Stimulated activated naive CD4-positive, alpha-beta T cell treated with Interleukin-2 at 50 U/mL for 16 hours (primary cell): ENCODE measurements around the gene ACAP2.

Source experiments
- DNase-seq: peaks from one replicate; lab custom pipeline; 2025; lab: John Stamatoyannopoulos, UW

Gene ACAP2

DNA sequence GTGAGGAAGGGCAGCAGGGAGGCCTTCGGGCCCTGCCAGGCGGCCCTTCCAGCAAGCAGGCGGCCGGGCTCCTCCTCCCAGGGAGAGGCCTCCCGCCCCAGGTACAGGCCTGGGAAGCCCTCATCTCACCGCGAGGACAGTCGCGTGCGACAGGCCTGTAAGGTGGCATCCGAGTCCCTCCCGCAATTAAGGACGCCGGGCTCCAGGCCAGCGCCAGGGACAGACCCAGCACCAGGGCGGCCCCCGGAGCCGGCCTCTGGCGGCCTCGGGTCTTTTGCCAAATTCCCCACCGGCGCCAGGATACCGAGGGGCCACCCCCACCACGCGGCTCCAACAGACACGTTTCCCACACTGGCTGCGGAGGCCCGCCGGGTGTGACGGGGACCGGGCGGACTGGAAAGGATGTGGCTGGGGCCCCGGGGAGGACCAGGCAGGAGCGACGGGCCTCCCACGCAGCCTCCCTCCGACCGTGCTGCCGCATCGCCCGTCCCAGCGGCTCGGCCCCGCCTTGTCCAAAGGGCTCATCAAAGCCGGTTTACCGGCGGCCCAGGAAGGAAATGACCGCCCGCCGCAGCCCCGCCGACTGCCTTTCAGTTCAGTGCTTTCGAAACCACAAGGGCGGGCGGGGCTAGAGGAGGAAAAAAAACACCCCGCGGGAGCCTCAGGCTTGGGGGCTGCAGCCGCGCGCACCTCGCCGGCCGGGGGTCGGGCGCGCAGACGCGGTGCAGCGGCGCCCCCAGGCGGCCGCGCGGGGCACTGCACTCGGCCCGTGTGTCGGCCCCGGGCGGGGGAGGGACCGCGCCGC lies 183.1 kb downstream of the ACAP2 start:
- peak; percentile 90 for DNase-seq

DNA sequence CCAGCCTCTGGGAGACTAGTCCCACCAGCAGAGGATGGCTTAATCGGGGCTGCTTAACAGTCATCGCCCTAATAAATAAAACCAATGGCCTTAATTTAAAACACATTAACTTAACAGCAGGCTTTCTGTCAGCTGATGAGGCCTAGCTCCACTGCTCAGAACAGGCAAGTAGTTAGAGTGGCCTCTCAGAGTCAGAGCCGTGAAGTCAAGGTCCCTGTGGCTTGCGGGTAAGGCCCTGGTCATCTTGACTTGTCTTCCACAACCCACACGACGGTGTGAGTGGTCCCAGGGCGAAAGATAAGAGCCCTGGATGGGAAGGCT lies 183.7 kb downstream of the ACAP2 start:
- DNase-seq, result no peak

DNA sequence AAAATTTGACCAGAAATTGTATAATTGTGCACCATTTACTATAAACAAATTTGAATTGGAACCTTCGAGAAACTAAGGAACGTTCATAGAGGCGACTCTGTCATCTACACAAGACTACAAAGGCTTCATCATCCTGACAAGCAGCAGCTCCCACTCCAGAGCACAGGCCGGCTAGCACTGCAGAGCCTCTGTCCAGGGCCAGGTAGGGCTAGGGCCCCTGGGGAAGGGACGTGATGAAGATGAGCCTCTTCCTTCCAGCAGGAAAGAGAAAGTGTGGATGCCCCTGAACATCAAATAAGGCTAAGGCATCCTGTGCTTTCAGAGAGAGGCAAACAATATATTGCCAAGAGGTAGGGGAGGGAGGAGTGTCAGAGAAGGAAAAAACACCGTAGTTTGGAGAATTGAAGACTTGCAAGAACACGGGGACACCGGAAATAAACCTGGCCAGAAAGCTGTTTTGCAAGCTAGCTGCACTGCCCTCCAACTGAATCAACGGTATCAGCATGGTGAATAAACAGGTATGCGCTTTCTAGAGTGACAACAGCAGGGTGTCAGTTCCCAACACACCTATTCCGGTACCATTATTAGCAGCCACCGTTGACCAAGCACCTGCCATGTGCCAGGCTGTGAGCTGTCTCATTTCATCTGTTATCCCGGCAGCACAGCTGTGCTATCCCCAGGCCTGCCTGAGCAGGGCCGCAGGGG lies 184.2 kb downstream of the ACAP2 start:
- no peak for DNase-seq

DNA sequence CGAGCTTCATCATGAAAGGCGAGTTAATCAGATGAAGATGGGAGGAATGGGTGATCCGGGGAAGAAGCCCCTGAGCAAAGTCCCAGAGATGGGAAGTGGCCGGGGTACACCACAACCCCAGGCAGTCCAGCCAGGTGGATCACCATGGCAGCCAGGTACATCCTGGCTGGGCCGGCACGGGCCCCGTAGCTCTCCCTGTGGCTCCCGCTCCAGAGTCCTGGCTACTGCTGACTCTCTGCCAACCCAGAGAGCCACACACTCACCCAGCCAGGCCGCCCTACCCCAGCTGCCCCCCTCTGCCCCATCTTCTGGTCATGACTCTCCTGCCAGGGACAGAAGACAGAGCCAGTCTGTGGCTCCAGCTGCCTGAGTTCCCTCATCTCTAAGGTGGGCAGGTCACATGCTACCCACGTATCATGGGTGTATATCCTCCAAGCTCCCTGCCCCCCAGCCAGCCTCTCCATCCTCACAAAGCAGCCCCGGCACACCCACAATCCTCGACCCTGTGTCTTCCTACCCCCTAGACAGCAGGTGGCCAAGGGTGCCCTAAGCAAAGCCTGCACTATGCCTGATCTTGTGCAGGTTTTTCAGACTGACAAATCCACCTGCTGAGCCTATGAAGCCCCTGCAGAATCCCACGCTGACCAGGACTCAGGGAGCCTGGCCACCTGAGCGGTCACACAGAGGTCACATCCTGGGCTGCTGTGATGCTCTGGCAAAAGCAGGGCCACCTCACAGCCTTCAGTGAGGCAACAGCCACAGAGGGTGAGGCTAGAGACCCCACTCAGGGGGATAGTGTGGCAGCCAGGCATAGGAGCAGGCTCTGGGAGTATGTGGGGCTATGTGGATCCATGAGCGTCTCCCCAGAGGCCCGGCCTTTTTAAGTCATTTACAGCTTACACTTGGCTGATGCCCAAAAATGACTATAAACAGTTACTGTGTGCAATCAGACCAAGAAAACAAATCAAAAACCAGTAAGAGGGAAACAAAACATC lies 185.1 kb downstream of the ACAP2 start:
- no peak for DNase-seq

DNA sequence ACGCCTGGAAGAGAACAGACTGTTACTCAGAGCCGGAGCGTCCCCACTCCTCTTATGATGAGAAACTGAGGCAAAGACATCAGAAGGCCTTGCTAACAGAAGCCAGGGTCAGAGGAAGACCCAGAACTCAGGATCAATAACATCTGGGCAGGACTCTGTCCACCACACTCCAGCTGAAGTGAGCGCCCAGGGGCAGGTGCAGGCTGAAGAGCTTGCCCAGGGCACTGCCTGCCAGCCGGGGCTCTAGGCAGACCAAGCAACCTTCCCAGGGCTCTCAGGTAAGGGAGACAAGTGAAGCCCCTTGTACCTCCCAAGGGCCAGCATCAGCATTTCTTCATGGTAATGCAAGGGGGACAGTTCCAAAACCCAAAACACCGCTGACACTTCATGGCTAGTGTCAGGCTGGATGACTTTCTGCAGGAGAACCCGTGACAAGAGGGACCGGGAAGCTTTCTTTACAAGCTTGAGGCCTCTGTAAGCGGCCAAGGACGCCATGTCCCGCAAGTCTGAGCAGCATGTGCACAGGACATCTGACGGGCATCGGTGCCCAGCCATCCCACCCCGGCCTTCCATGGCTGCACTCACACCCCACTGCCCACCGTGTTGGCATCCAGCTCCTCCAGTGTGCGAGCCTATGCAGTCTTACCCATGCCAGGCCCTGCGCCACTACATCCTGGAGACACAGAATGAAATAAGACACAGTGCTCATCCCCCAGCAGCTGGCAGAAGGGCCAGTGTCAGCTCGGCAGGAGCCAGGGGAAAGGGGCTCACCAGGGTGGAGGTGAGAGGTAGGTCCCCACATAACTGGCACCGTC lies 186.0 kb downstream of the ACAP2 start:
- DNase-seq, result no peak

DNA sequence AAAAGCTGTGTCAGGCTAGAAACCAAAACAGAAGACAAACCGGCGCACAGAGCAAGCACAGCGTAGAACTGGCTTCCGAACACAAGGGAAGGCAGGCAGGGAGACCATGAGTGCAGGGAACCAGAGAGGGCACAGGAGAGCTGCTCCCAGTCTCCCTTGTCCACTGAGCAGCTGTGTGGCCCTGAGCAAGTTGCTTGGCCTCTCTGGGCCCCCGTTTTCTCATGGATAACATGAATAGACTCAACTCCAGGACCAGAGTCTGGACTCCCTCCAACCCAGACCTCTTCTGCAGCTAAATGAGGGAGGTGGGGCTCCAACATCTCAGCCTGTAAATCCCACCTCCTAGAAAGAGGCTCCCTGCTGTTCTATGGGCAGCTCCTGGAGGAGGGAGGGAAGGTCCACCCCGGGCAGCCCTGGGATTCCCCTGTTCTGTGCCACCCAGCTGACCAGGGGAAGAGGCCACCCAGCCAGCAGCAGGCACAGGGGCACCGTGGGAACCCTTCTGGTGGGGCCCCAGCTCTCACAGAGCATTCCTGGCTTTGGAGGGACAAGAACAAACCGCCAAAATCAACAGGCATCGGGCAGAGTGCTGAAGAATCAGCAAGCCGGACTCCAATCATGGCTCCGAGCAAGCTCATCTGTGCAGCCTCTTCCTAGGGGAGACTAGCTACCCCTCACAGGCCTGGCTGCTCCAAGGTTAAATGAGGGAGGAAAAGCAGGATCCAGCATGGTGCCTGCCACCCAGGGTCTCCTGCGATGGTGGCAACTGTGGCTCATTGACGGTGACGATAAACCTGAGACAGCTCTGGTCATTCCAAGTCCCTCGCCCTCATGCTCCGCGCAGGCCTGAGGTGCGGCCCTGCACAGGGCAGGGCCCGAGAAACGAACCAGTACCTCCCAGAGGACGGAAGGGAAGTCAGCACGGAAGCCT lies 187.0 kb downstream of the ACAP2 start:
- DNase-seq, result no peak

DNA sequence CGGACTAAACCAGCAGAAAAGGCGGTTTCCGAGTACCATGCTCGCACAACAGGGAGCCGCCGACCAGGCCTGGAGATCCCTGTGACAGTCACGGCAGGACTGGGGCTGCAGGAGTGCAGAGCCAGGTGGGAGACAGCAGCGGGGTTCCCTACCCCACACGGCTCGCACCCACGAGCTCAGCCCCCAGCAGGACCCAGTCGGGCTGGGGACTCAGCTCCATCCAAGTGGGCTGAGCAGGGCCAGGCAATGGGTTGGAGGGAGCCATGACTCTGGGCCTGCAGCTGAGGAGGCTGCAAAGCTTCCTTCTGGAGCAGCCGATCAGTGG lies 187.7 kb downstream of the ACAP2 start:
- no peak for DNase-seq

DNA sequence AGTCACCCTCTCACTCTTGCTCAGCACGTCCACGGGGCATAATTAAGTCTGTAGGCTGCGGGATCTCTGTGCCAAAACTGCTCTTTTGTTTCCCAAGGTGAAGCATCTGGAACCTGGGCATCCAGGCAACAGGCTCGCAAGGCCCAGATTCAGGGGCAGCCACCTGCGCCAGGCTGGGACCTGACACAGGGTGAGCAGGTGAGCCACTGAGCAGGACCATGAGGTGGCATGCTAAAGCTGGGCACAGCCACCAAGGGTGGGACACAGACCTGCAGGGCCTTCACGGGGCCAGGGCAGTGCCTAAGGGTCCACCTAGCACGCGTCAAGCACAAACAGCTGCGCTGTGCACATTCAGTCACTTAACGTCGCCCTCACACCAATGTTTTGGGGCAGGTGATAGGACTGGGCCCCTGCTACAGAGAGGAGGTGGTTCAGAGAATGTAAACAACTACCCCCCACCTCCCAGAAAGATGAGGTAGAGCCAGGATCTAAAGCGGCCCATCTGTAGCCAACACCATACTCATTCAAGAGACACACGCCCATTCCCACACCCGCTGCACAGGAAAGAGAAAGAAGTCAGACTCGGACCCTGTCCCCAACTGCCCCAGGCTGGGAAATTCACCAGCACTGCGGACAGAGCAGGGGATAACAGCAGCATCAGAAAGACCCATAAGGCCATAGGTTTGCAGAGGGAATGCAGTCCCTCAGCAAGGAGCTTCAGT lies 188.2 kb downstream of the ACAP2 start:
- DNase-seq, result no peak

DNA sequence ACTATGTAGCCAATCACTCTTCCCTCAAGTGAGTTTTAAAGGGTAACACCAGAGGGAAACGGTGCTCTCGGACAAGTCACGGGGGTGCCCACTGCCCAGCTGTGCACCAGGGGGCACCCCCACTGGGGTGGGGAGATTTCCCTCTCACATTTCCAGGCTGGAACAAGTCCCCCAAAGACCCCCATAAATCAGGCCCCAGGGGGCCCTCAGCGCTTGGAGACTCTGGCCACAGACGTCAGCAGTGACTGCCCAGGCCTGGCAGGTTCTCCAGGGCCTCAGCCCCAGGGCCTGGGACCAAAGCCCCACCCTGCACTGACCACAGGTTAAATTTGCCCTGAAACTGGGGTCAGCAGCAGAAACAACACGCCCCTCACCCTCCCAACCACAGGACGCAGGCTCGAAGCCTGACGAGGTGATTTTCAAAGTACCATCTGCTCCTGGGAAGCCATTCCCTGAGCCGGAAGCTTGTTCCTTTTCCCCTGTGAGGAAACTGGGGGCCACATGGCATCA lies 188.8 kb downstream of the ACAP2 start:
- no peak for DNase-seq

DNA sequence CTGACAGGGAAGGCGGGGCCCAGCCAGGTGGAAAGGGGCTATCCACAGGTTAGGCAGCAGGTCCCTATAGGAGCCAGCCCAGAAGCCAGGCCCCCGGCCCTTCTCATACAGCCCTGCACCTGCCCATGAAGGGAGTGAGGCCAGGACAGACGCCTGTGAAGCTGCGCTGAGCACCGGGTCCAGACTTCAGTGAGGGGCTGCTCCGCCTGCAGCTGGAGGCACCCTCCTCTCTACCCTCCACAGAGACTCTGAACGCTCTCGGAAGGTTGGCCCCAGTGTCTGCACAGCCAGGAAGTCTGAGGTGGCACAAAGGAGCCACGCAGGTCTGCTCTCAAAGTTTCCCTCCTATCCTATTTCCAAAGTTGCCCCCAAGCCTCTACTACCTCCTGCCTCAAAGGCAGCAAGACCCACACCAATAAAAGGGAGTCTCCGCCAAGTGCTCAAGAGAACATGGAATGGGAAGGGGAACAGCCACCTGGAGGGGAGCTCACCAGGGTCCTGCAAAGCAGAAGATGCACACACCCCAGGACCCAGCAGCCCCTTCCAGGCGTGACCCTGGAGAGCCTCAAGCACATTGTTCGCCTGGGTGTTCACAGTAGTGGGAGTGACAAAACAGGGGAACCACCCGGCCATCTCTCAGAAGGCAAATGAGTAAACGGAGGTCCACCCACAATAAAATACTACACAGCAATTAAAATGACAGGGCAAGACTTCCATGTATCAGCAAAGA lies 191.3 kb downstream of the ACAP2 start:
- no peak for DNase-seq

DNA sequence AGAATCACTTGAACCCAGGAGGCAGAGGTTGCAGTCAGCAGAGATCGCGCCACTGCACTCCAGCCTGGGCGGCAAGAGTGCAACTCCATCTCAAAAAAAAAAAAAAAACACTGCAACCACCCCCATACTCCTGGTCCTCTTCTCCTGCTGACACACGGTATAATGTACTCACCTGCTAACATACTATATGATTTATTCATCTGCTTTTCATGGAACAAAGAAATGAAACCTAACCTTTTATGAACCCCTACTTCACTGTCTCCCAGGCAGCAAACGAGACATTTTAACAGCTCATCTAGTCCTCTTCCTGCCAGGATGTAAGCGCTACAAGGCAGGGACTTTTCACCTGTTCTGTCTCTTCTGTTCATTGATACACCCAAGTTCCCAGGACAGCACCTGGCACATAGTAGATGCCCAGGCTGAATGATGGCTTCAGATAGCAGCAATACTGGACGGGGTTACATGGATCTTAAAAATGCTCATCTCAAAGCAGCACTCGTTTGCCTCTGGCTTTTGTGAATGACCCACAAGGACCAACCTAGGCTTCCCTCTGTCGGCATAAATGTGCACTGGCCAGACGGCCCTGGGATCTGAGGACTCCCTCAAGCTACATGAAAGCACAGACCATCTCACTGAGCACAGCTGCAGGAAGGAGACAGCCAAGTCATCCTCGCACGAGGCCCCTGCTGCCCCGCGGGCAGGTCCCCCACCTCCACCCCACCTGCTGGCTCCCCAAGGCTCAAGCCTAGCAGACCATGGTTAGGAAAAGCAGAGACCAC lies 192.2 kb downstream of the ACAP2 start:
- DNase-seq, result no peak

DNA sequence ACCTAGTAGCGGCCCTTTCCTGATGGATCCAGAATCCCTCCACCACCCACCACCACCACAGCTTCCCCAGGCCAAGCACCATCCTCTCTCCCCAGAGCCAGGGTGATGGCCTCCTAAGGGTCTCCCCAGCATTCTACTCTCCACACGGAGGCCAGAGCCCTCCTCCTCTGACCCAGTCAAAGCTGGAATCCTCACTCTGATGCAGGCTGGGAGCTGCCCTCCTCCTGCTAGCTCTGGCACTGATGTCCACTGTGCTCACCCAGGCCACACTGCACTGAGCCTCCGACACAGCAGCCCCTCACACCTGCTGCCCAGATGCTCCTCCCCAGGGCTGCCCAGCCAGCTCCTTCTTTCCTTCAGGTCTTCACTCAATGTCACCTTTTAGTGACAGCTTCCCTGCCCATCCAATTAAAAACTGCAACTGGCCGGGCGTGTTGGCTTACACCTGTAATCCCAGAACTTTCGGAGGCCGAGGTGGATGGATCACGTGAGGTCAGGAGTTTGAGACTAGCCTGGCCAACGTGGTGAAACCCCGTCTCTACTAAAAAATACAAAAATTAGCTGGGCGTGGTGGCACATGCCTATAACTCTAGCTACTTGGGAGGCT lies 192.9 kb downstream of the ACAP2 start:
- no peak for DNase-seq

DNA sequence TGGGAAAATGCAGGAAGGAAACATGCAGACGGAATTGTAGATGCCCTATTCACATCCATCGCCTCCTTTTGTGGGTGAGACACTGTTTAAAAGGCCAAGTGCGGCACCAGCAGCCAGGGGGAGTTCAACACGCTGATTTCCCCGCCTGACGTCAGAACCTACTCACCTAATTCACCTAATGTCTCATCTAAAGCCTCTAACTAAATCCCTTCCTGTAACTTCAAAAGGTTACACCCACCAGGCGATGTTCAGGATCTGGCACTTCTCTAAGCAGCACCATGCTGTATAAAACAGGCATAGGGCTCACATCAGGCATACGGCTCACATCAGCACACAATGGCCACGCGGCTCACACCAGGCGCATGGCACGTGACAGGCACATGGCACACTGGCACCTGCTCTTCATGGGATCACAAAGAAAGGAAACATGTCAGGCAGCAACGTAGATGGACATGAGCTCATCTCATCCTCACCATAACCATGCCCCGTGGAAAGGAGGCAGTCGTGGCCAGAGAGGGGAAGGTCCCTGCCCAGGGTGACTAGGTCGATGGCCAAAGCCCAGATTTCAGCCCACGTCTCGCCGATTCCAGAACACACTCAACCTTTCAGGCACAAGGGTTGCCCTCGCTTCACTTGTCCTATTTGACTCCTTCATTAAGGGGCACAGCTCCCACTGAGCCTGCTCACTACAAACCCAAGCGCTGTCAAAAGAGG lies 193.6 kb downstream of the ACAP2 start:
- no peak for DNase-seq

DNA sequence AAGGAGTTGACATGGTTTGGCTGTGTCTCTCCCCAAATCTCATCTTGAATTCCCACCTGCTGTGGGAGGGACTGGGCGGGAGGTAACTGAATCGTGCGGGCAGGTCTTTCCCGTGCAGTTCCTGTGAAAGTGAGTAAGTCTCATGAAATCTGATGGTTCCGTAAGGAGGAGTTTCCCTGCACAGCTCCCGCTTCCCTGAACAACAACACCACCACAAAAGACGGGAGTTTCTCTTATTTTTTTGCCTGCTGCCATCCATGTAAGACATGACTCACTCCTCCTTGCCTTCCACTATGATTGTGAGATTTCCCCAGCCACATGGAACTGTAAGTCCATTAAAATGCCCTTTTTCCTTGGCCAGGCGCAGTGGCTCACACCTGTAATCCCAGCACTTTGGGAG lies 194.5 kb downstream of the ACAP2 start:
- no peak for DNase-seq

DNA sequence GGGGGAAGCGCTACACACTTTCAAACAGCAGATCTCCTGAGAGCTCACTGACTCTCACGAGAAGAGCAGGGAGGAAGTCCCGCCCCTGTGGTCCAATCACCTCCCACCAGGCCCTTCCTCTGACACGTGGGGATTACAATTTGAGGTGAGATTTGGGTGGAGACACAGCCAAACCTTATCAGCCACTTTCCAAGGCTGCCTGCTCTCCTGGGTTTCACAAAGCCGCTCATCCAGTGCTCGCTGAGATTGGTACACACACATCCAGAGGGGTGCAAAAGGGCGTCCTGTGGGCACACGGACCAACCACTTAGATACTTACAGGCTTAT lies 195.0 kb downstream of the ACAP2 start:
- no peak for DNase-seq

DNA sequence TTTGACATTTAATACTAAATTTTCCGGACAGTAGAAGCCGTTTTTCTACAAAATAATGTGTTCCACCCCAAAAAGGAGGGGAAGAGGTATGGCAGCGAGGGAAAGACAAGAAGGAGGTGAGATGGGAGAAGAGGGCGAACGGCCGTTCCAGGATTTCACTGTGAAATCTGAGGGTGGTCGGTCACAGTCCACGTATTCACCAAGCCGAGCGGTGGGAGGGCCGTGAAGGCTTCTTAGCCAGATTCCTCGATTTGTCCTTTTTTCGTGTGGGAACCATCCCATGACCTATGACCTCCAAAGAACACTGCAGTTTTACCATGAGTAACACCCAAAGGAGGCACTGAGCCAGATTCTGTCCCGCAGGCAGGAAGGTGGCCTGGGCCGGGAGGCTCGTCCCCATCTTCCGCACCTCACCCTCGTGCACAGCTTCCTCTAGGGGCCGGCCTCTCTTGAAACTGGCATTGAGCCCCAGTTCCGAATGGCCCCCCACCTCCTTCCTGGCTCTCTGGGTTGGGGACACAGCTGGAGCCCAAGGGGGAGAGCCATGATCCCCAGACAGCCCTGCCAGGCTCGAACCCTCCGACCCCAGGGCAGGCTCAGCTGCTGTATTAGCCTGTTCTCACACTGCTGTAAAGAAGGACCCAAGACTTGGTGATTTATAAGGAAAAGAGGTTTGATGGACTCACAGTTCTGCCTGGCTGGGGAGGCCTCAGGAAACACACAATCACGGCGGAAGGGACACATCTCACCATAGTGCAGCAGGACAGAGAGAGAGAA lies 195.5 kb downstream of the ACAP2 start:
- DNase-seq, result no peak

DNA sequence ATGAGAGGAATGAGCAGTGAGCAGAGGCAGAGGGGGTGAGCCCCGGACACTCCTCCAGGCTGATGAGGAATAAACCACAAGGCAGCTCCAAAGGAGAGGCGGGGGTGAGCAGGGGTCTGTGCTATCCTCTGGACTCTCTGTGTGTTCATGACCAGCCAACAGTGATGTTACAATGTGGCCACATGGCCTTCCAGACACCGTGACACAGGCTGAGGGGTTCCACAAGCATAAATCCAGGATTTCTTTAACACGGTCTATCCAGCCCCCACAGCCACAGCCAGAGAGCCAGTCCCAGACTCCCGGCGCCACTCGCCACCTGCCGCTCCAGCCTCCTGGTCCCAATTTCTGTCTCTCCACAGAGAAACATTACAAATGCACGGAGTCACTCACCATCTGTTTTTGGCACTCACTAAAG lies 196.2 kb downstream of the ACAP2 start:
- DNase-seq, result no peak
